HEK293T (cell line): ENCODE data around the gene CNTN5.

Experiments used
- CTCF ChIA-PET: fragments of 350-600 bp; formaldehyde crosslinking; extraction: SDS; loops from one replicate; lab custom pipeline; 2021; ENCODE audit warnings: antibody characterized with exemption, inconsistent platforms; lab: Yijun Ruan, JAX
- POLR2A ChIA-PET: fragments of 350-600 bp; formaldehyde crosslinking; extraction: SDS; loops from one replicate; lab custom pipeline; 2020; ENCODE audit warnings: antibody characterized with exemption, inconsistent platforms; lab: Yijun Ruan, JAX
- DNase-seq: peaks from one replicate; pipeline ENCODE4 v3.0.0; 2012; ENCODE audit warnings: mixed read lengths; ENCODE audit errors: extremely low spot score
- ARNT ChIP-seq: fragments of 450-650 bp; IDR thresholded peaks from 2 replicates; pipeline ENCODE4 v1.6.1; 2017; ENCODE audit warnings: mild to moderate bottlenecking
- BHLHE40 ChIP-seq: fragments of 450-650 bp; IDR thresholded peaks from 2 replicates; pipeline ENCODE4 v1.6.1; 2016; ENCODE audit warnings: mild to moderate bottlenecking, moderate library complexity, borderline replicate concordance
- CTBP1 ChIP-seq: fragments of 450-650 bp; IDR thresholded peaks from 2 replicates; pipeline ENCODE4 v1.6.1; 2016; ENCODE audit warnings: borderline replicate concordance
- ELF4 ChIP-seq: fragments of 450-650 bp; IDR thresholded peaks from 2 replicates; pipeline ENCODE4 v1.6.1; 2017; ENCODE audit warnings: antibody characterized with exemption
- FOXA1 ChIP-seq: fragments of 450-650 bp; IDR thresholded peaks from 2 replicates; pipeline ENCODE4 v1.6.1; 2016; ENCODE audit warnings: mild to moderate bottlenecking
- FOXK2 ChIP-seq: fragments of 450-650 bp; IDR thresholded peaks from 2 replicates; pipeline ENCODE4 v1.6.1; 2016; ENCODE audit warnings: mild to moderate bottlenecking
- FOXM1 ChIP-seq: fragments of 450-650 bp; IDR thresholded peaks from 2 replicates; pipeline ENCODE4 v1.6.1; 2017; ENCODE audit warnings: mild to moderate bottlenecking, borderline replicate concordance
- HDGF ChIP-seq: fragments of 450-650 bp; IDR thresholded peaks from 2 replicates; pipeline ENCODE4 v1.6.1; 2017; ENCODE audit warnings: antibody characterized with exemption, borderline replicate concordance
- L3MBTL2 ChIP-seq: fragments of 450-650 bp; conservative IDR thresholded peaks from 2 replicates; pipeline ENCODE4 v1.6.1; 2016; ENCODE audit warnings: mild to moderate bottlenecking
- LEF1 ChIP-seq: fragments of 450-650 bp; IDR thresholded peaks from 2 replicates; pipeline ENCODE4 v1.6.1; 2017; ENCODE audit warnings: mild to moderate bottlenecking, borderline replicate concordance
- NFRKB ChIP-seq: fragments of 450-650 bp; IDR thresholded peaks from 2 replicates; pipeline ENCODE4 v1.6.1; 2016; ENCODE audit warnings: mild to moderate bottlenecking, moderate library complexity
- PKNOX1 ChIP-seq: fragments of 450-650 bp; IDR thresholded peaks from 2 replicates; pipeline ENCODE4 v1.6.1; 2016
- SP1 ChIP-seq: fragments of 450-650 bp; IDR thresholded peaks from 2 replicates; pipeline ENCODE4 v1.6.1; 2017
- SUZ12 ChIP-seq: fragments of 450-650 bp; IDR thresholded peaks from 2 replicates; pipeline ENCODE4 v1.6.1; 2016; ENCODE audit warnings: mild to moderate bottlenecking
- TARDBP ChIP-seq: fragments of 450-650 bp; IDR thresholded peaks from 2 replicates; pipeline ENCODE4 v1.6.1; 2016
- ZNF384 ChIP-seq: fragments of 450-650 bp; IDR thresholded peaks from 2 replicates; pipeline ENCODE4 v1.6.1; 2016

The CNTN5 gene

GRCh38 chr11:99531468-99531867 is 510.7 kb downstream of the CNTN5 start:
- POLR2A ChIA-PET = no interaction called here
- TF ChIP-seq ZNF384 (no peak), FOXK2 (no peak), L3MBTL2 (no peak), SUZ12 (no peak), PKNOX1 (no peak), ARNT (no peak), FOXA1 (no peak), LEF1 (no peak), FOXM1 (no peak), BHLHE40 (no peak), ELF4 (no peak), TARDBP (no peak), SP1 (no peak), HDGF (no peak), NFRKB (no peak)
- CTCF ChIA-PET = no interaction called here
- DNase-seq = no peak

DNA sequence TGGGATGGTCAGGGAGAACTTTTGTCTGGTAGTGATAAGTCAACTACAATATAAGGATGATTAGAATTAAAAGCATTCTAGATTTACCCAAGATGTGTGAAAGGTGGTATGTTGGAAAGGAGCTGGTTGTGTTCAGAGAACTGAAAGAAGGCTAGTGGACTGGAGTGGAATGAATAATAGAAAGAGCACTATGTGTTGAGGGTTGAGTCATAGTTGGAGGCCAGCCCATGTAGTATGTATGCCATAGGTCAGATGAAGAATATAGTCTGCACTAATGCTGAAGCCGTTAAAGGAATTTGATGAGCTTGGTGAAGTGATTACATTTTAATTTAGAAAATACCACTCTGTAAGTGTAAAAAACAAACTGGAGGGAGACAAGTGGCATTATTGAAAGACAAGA is 514.1 kb downstream of the CNTN5 start:
- ChIA-PET CTCF (no interaction called here), POLR2A (no interaction called here)
- no peak for DNase-seq
- TF ChIP-seq PKNOX1 (no peak), ARNT (no peak), FOXK2 (no peak), FOXM1 (no peak), BHLHE40 (no peak), L3MBTL2 (no peak), SP1 (no peak), CTBP1 (no peak), TARDBP (no peak), NFRKB (no peak), HDGF (no peak), LEF1 (no peak)

- TF ChIP-seq ARNT (no peak), CTBP1 (no peak), ELF4 (no peak), FOXK2 (no peak), FOXM1 (no peak), L3MBTL2 (no peak), HDGF (no peak), NFRKB (no peak), TARDBP (no peak)
- ChIA-PET CTCF (no interaction called here), POLR2A (no interaction called here)
- no peak for DNase-seq
These were observed 514.7 kb downstream of the CNTN5 start for GRCh38 chr11:99535406-99535805.

- CTCF ChIA-PET = no interaction called here
- TF ChIP-seq TARDBP (no peak), FOXK2 (no peak), CTBP1 (no peak), SUZ12 (no peak), PKNOX1 (no peak), BHLHE40 (no peak), ARNT (no peak), NFRKB (no peak)
- no peak for DNase-seq
- POLR2A ChIA-PET = no interaction called here
These were observed 515.1 kb downstream of the CNTN5 start for GRCh38 chr11:99535819-99536218.

- ChIA-PET POLR2A (no interaction called here), CTCF (no interaction called here)
- no peak for TF ChIP-seq ELF4
- TF ChIP-seq FOXA1 = no peak
- no peak for TF ChIP-seq SP1
- no peak for TF ChIP-seq ZNF384
- no peak for TF ChIP-seq L3MBTL2
- no peak for TF ChIP-seq PKNOX1
- no peak for TF ChIP-seq ARNT
- TF ChIP-seq FOXM1 = no peak
- no peak for TF ChIP-seq LEF1
- no peak for TF ChIP-seq FOXK2
- TF ChIP-seq BHLHE40 = no peak
- no peak for TF ChIP-seq SUZ12
- no peak for TF ChIP-seq CTBP1
These were observed 516.9 kb downstream of the CNTN5 start for GRCh38 chr11:99537681-99538080.

DNA sequence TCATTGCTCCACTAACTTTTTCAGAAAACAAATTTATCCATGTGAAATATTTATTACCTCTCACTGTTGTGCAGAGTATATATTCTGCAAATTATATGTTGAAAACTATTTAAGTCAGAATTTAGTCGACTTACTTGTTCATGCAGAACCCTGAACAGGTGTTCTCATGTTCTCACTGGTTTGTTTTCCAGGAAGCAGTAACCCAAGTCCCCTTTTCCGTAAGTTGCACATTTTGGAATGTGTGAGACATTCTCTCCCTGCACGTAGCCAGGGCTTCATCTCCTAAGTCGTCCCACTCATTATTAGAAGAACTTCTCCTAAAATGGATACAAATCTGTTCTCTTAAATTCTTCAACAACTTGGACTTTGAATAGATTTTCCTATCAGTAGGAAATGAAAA is 524.9 kb downstream of the CNTN5 start:
- TF ChIP-seq FOXM1 (no peak), FOXA1 (no peak), LEF1 (no peak), BHLHE40 (no peak), FOXK2 (no peak), CTBP1 (no peak), ZNF384 (no peak), SUZ12 (no peak), ARNT (no peak), NFRKB (no peak), ELF4 (no peak), L3MBTL2 (no peak), TARDBP (no peak), PKNOX1 (no peak), SP1 (no peak), HDGF (no peak)
- ChIA-PET POLR2A (no interaction called here), CTCF (no interaction called here)
- DNase-seq = no peak

More at GRCh38 chr11:99537681-99538080, 516.9 kb downstream of the CNTN5 start:
- DNase-seq = no peak
